GM23248 (cell line): ENCODE data around the gene SNRK.

Experiments used
- EZH2 ChIP-seq: fragments of 200-600 bp; sonication (generic); IDR thresholded peaks from 2 replicates; pipeline ENCODE4 v1.6.1; 2018; ENCODE audit warnings: antibody characterized with exemption, mild to moderate bottlenecking; ENCODE audit not compliant: insufficient read depth, poor library complexity, severe bottlenecking
- EZH2phosphoT487 ChIP-seq: fragments of 200-600 bp; sonication (generic); IDR thresholded peaks from 2 replicates; pipeline ENCODE4 v1.6.1; 2018; ENCODE audit warnings: antibody characterized with exemption, moderate library complexity, mild to moderate bottlenecking, low read depth; ENCODE audit not compliant: insufficient read depth

DNA sequence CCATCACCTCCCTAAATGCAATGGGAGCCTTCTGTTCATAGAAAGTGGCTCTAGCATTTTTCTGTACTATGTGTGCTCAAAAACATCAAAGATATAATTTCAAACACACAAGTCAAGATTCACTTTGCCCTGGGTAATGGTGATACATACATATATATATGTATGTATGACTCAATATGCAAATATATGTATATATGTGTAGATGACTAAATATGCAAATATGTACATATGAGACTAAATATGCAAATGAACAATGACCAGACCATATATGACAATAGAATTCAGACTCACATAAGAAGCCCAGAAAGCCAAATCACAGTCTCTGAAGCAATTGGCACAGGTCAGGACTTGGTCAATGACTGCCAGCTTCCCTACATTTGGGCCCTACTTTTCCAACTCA is 36.9 kb upstream of the SNRK start:
- no peak for TF ChIP-seq EZH2
- TF ChIP-seq EZH2phosphoT487 = no peak
